HCT116 (cell line): ENCODE measurements around the gene KLK1. TPM values are rescaled to one million over a fixed set of nuclear protein-coding genes. Genes with fewer than 3 reads are reported as not detected.

Source experiments
- CBX3 ChIP-seq: IDR thresholded peaks from 2 replicates; pipeline ENCODE4 v1.6.1; 2012; ENCODE audit warnings: low read depth
- EGR1 ChIP-seq: IDR thresholded peaks from 2 replicates; pipeline ENCODE4 v1.6.1; 2012; ENCODE audit warnings: low read depth
- EZH2 ChIP-seq: fragments of 200-600 bp; sonication (generic); IDR thresholded peaks from 2 replicates; pipeline ENCODE4 v1.6.1; 2017; ENCODE audit warnings: antibody characterized with exemption, mixed run types
- FOSL1 ChIP-seq: IDR thresholded peaks from 2 replicates; pipeline ENCODE4 v1.6.1; 2012; ENCODE audit warnings: low read depth
- JUND ChIP-seq: IDR thresholded peaks from 2 replicates; pipeline ENCODE4 v1.6.1; 2012
- RAD21 ChIP-seq: IDR thresholded peaks from 2 replicates; pipeline ENCODE4 v1.6.1; 2012; ENCODE audit warnings: low read depth, mild to moderate bottlenecking
- REST ChIP-seq: IDR thresholded peaks from 2 replicates; pipeline ENCODE4 v1.6.1; 2012; ENCODE audit warnings: low read depth
- SP1 ChIP-seq: IDR thresholded peaks from 2 replicates; pipeline ENCODE4 v1.6.1; 2012; ENCODE audit warnings: low read depth
- TCF7L2 ChIP-seq: IDR thresholded peaks from 2 replicates; pipeline ENCODE4 v1.7.0; 2011; ENCODE audit warnings: borderline replicate concordance, inconsistent platforms; ENCODE audit not compliant: insufficient read depth, insufficient read length; ENCODE audit errors: extremely low read depth
- ZBTB33 ChIP-seq: IDR thresholded peaks from 2 replicates; pipeline ENCODE4 v1.6.1; 2011; ENCODE audit warnings: mild to moderate bottlenecking, low read length, moderate library complexity; ENCODE audit not compliant: insufficient replicate concordance; ENCODE audit errors: extremely low read depth
- ZFX ChIP-seq: fragments of 450-650 bp; IDR thresholded peaks from 2 replicates; pipeline ENCODE4 v1.6.1; 2017
- total RNA-seq: library from RNA; stranded (reverse); gene quantifications from one replicate; pipeline ENCODE4 v1.2.1, GENCODE V29; 2021; ENCODE audit not compliant: unreplicated experiment
- TF ChIP-seq, protein P1 (sequence below): IDR thresholded peaks from 2 replicates; pipeline ENCODE4 v1.6.1; 2012

KLK1 gene
- total RNA-seq, 1 experiment from 2014 or later, result 3.3 TPM

DNA sequence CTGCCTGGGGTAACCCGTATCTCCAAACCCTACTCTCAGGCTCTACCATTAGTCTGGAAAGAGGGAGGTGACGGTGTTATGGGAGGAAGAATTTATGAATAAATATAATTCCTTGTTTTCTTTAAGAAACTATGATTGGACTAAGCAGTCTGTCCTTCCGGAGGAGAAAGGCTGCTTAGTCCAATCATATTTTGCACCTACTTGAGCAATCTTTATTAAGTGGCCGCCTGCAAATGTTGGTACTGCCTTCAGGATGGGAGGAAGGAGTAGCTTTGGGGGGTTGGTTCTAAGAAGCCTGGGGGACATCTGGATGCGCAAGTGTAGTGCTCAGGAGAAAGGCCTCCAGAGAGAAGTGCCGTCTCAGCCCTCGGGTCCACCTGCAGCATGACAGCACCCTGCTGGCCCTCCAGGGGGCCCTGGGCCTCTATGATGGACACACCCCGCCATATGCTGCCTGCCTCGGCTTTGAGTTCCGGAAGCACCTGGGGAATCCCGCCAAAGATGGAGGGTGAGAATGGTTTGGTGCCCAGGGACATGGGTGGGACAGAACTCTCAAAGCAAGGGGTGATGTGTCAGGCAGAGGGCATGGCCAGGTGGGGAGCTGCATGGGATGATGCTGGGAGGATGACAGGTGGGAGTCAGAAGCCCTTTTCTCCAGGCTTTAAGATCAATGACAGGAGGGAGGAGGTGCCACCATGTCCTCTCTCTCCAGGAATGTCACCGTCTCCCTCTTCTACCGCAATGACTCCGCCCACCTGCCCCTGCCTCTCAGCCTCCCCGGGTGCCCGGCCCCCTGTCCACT lies 29.3 kb downstream of the KLK1 start (continued):
- no peak for TF ChIP-seq REST
- TF ChIP-seq SP1, result no peak
- no peak for TF ChIP-seq EZH2
- TF ChIP-seq EGR1, result peak; percentile 31; the same call in 1 of the 2 replicates
- TF ChIP-seq ZBTB33, result no peak
- no peak for TF ChIP-seq FOSL1
- no peak for TF ChIP-seq JUND
- no peak for TF ChIP-seq ZFX
- 0 out of 2 replicates have a peak, but pooled peaks have one; percentile 6 for TF ChIP-seq CBX3
- peak; percentile 46; the same call in 1 of the 2 replicates for TF ChIP-seq RAD21
- peak; percentile 33 for TF ChIP-seq TCF7L2
- TF ChIP-seq, protein P1, sequence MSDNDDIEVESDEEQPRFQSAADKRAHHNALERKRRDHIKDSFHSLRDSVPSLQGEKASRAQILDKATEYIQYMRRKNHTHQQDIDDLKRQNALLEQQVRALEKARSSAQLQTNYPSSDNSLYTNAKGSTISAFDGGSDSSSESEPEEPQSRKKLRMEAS, result peak; percentile 11
- TF ChIP-seq, all 23 proteins: peak for 8
